Stimulated activated CD4-positive, alpha-beta T cell treated with anti-CD3 and anti-CD28 coated beads, Interleukin-2, amount 100 ng/mL, for 24 hours (primary cell): ENCODE measurements around the gene VPS36.
"Not testable (repeated sequence)": the region's sequence is repeated elsewhere in the genome, so short reads cannot be mapped to it uniquely, and the experiment has no call there.

Experiments
- DNase-seq, 2 donors: peaks; one replicate each; pipeline ENCODE4 v3.0.0-alpha.2; 2020

Gene VPS36

GRCh38 chr13:52428295-52428694, 22.1 kb downstream of the VPS36 start:
- DNase-seq = no peak

GRCh38 chr13:52421216-52421615, 29.2 kb downstream of the VPS36 start:
- no peak for DNase-seq

- DNase-seq = no peak
Observed at GRCh38 chr13:52419080-52419479, 31.4 kb downstream of the VPS36 start.

GRCh38 chr13:52414963-52415362, 35.5 kb downstream of the VPS36 start:
- DNase-seq = no peak

GRCh38 chr13:52414051-52414450, 36.4 kb downstream of the VPS36 start:
- no peak for DNase-seq

- DNase-seq = no peak
Observed at GRCh38 chr13:52412128-52412527, 38.3 kb downstream of the VPS36 start.

- no peak for DNase-seq
Observed at GRCh38 chr13:52411629-52412028, 38.8 kb downstream of the VPS36 start.

GRCh38 chr13:52408071-52408658, 42.3 kb downstream of the VPS36 start:
- not testable (repeated sequence) for DNase-seq

GRCh38 chr13:52407436-52407835, 43.0 kb downstream of the VPS36 start:
- not testable (repeated sequence) for DNase-seq

GRCh38 chr13:52406629-52407028, 43.8 kb downstream of the VPS36 start:
- no peak for DNase-seq

GRCh38 chr13:52405767-52406494, 44.5 kb downstream of the VPS36 start, which contains the start of gene THSD1:
Gene THSD1 (minus strand): TSS chr13:52406172. CDS start chr13:52402600, 3,572 bp downstream.
- peak in 1 of 2 donors; percentile 24 for DNase-seq

- no peak for DNase-seq
Observed at GRCh38 chr13:52405369-52405766, 45.1 kb downstream of the VPS36 start.

GRCh38 chr13:52399708-52400107, 50.7 kb downstream of the VPS36 start:
- no peak for DNase-seq

GRCh38 chr13:52399046-52399445, 51.4 kb downstream of the VPS36 start:
- no peak for DNase-seq

GRCh38 chr13:52395704-52396103, 54.7 kb downstream of the VPS36 start:
- DNase-seq = no peak

GRCh38 chr13:52394586-52394985, 55.8 kb downstream of the VPS36 start:
- DNase-seq = no peak

GRCh38 chr13:52393572-52394357, 56.7 kb downstream of the VPS36 start:
- no peak for DNase-seq

- no peak for DNase-seq
Observed at GRCh38 chr13:52387721-52388120, 62.7 kb downstream of the VPS36 start.

GRCh38 chr13:52385870-52386269, 64.6 kb downstream of the VPS36 start:
- DNase-seq = no peak

- DNase-seq = no peak
Observed at GRCh38 chr13:52383366-52383765, 67.1 kb downstream of the VPS36 start.

GRCh38 chr13:52378312-52378711, 72.1 kb downstream of the VPS36 start:
- no peak for DNase-seq

- DNase-seq = no peak
Observed at GRCh38 chr13:52377898-52378297, 72.5 kb downstream of the VPS36 start.

GRCh38 chr13:52374873-52375411, 75.5 kb downstream of the VPS36 start:
- DNase-seq = no peak

GRCh38 chr13:52374389-52374788, 76.0 kb downstream of the VPS36 start:
- no peak for DNase-seq
